NCI-H1436 (cell line): Measurements from ENCODE around the gene FANCG.

Experiments used
- DNase-seq: peaks from one replicate; lab custom pipeline; 2025; lab: John Stamatoyannopoulos, UW

The FANCG gene

DNA sequence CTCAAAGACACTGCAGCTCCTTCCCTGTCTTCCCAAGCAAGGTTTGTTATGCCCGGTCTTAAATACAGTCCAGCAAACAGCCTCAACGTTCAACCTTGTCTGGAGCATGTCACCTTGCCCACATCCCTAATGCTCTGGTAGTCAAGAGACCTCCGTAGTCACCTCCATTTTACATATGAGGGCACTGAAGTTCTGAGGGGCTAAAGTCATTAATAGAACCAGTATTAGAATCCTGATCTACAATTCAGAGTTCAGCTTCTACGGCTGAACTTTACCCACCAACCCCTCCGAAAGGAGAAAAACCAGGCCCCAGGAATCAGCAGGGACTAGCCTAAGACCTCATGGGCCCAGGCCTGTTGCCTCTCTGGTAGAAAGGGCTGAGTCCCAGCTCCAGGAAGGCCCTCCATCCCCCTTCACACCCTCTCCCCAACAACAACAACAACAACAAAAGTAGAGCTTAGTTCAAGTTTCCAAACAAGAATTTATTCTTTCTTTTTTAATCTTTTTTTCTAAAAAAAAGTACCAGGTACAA is 24.0 kb upstream of the FANCG start:
- DNase-seq, result no peak

DNA sequence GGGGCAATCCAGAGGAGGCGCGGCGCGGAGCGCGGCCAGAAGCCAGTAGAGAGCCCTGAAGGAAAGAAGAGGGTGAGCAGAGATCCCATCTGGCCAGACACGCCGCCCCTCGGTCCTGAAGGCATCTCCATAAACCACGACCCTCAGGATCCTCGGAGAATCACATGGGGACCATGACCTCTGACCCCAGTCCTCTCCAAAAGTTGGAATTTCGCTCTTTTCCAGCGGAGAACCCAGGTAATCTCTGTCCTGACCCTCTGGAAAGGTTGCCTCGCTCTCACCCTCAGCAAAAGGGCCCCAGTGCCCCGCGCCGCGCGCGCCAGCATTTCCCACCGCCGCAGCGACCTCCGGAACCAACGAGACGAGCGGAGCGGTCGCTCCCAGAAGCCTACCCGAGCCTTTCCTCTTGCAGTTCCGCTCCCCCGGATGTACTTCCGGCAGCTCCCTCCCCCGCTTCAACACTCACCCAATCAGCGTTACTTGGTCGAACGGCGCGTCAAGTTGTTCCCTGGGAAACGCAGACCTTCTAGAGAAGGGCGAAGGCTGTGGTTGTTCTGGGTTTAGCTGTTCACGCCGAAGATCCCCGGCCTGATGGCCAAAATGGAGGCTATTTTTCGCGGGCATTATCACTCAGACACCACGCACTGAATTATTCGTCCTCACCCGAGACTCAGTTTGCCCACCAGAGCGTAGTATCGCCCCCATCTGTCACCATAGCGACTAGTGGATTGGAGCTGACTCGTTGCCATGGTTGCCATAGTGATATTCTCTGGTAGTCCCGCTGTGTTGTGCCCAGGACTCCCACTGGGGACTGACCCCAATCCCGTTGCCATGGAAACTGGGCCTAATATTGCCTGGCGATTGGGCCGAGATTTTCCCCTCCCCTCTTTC is 23.3 kb upstream of the FANCG start, which contains the start of gene STOML2:
Gene STOML2 (minus strand): TSS at position 363 of the 891 bp plus-strand sequence. CDS start 37 bp downstream, at position 326.
- DNase-seq, result peak; percentile 94

DNA sequence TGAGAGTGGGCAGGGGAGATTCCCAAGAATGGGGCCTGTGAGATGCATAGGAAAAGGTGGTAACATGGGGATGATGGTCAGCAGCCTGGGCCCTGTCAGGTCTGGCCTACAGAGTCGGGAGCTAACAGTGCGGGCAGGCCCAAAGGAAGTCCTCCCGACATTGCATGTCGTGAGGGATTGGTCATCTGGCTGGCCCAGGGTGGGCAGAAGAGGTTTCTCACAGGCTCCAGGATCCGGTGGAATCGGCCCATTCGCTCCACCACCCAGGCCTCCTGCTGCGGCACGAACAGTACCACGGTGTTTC is 22.7 kb upstream of the FANCG start:
- DNase-seq, result no peak

GRCh38 chr9:35097573-35097972 is 17.8 kb upstream of the FANCG start:
- no peak for DNase-seq

GRCh38 chr9:35096035-35096849 is 16.5 kb upstream of the FANCG start, which contains the start of gene PIGO:
TSS of gene PIGO (minus strand) at chr9:35096591. CDS start at chr9:35095565, 1,026 bp downstream.
- peak; percentile 85 for DNase-seq

GRCh38 chr9:35091536-35091935 is 11.8 kb upstream of the FANCG start:
- DNase-seq, result no peak

DNA sequence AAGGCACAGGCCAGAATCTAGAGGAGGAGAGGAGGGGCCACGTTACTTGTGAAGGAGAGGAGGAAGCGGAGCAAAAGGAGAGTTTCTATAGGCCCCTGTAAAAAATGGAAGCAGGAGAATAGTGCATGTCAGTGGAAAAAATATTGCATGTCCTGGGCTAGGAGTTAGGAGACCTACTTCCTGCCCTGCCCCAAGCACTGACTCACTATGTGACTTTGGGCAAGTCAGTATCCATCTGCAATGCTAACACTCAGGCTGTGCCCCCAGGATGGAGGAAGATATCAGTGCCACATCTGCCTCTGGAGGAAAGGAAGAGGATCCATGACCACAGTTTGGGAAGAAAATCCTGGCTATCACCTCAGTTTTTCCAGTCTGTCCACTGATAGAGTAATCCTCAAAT is 9.7 kb upstream of the FANCG start:
- no peak for DNase-seq

DNA sequence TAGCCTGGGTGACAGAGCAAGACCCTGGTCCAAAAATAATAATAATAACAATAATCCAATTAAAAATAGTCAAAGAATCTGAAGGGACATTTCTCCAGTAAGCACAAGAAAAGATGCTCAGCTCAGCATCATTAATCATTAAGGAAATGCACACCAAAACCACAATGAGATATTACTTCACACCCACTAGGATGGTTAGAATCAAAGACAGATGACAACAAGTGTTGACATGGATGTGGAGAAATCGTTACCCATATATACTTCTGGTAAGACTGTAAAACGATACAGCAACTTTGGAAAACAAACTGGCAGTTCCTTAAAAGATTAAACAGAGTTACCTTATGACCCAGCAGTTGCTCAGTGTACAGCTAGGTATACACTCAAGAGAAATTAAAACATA is 5.3 kb upstream of the FANCG start:
- DNase-seq, result no peak

DNA sequence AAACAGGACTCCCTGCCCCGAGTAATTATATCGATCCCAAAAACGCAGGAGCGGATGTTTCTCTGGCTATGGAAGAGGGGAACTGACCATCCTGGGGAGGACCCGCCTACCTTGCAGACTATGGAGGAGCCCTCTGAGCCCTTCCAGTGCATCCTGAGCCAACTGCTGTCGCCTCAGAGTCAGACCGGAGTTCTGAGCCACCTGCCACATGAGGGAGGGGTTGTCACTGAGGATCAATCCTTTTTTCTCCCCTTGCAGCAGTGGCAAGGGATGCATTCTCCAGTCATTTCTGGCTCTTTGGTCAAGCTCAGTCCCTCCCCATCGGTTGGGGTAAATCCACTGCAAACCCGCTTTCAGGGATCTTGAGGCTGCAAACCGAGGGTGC is 709 bp downstream of the FANCG start:
- DNase-seq, result no peak

DNA sequence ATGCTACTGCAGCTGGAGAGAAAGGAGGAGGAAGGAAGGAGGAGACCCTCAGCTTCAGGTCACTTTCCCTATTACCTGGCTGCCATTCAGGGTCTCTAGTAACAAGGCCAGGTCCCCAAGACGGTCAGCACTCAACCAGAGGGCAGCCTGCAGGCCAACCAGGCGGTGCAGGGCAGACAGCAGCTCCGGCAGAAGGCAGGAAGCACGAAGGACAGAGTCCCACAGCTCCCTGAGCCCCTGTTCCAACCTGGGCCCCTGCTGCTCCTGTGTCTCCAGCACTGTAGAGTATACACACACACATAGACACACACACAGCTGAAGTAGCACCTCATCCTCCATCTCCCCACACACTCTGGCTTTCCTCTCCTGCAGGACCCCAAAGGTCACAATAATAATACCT is 1.7 kb downstream of the FANCG start:
- no peak for DNase-seq

DNA sequence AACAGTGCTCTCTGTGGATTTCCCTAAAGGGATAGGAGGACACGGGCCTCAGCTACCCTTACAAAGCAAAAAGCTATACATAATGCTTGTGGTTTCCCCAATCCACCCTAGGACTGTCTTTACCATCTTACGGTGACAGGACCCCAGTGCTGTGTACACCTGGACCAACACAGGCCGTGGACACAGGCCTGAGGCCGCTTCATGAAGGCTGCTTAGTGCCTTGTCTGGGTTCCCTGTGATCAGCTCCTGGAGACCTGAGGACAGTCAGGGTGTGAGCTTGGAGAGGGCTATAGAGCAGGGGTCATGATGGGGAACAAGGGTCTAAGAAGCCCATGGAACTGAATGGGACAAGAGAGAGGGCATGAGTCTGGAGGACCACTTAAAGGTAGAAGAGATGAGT is 2.9 kb downstream of the FANCG start:
- DNase-seq, result no peak

GRCh38 chr9:35075358-35075757 is 4.4 kb downstream of the FANCG start:
- no peak for DNase-seq

DNA sequence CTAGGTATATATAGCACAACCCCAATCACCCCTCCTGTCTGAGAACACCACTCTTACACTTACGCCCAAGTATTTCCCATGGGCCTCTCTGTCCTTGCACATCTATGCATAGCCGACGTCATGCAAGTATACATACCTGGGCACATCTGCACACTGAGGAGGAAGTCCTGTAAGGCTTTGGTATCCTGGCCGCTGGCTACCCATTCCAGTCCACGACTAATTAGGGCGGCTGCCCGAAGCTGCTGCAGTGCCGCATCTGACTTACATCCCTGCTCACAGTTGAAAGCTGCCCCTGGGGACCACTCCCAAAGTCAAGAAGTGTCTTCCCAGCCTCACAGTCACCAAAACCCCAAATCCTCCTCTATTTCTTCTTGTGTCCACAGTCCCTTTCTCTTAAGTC is 5.0 kb downstream of the FANCG start:
- no peak for DNase-seq

GRCh38 chr9:35074141-35074540 is 5.6 kb downstream of the FANCG start:
- no peak for DNase-seq

DNA sequence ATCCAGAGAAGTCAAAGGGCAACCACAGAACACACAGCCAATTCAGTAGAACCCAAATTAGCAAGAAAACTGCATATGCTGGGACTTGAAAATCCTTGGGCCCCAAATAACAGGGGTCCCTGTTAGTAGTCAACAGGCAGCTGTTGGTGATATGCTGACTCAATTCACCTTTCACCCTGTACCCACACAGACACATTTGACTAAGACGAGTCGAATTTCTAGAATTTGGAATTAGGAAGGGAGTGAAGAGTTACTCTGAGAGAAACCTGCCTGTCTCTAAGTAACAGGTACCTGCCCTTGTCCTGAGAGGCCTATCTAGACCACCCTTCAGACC is 6.5 kb downstream of the FANCG start:
- DNase-seq, result no peak

DNA sequence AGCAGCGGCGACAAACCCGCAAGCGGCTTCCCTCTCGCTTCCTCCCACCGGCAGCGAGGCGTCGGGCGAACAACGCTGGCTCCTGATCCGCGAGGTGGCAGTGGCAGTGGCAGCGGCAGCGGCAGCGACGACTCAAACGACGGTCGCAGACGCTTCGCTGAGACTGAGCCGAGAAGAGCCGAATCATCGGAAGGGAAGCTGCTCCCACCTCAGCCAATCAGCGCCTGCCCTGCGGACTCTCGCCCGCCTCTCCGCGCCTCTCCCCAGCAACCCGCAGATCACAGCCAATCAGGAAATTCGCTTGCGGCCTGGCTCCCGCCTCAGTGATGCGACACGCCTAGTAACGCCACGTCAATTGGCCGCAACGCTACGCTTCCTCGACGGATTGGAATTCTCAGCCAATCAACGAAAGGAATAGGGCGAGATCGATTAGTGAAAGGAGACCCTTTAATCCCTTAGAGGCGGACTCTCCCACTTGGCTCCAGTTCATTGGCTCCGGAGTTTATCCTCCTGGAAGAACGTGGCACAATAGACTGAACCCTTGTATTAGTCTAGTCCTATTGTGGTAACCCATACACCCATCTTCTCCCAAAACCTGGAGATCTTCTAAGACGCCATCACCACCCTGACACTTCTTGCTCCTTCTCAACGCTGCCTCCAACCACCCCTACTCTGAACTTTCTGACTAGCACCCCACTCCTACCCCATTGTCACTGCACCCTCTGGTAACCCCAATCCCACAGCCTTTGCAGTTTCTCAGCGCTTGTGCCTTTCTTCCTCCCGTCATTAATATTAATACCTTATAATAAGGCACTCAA is 7.1 kb downstream of the FANCG start, which contains the start of gene VCP:
Gene VCP (minus strand): TSS at position 165 of the 818 bp plus-strand sequence. CDS start 272 bp downstream, outside the sequence.
- peak; percentile 99 for DNase-seq

DNA sequence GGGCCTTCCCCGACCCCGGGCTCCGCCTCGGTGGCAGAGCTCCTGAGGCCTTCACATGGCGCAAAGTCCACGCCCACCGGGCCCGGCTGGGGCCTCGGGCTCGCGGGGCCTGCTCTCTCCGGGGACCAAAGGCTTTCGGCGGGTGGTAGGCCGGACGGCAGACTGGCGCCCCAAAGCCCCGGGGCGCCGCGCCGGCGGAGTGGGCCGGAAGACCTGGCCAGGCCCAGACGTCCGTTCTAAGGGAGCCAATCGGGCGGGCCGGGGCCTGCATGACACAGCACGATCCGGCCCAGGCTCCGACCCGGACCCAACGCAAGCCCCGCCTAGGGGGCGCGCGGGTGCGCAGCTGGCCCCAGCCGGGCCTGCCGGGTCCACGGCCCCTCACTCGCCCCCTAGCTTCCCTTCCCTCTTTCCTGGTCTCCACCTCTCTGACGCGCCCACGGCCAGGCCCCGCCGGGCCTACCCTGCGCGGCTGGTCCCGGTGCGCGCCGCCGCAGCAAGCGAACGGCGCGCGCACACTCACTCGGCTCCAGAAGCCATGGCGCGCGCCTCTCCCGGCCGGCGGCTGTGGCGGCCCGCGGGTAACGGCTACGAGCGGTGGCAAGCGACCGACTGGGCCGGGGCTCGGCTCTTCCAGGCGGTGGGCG is 7.8 kb downstream of the FANCG start:
- DNase-seq, result peak; percentile 57

DNA sequence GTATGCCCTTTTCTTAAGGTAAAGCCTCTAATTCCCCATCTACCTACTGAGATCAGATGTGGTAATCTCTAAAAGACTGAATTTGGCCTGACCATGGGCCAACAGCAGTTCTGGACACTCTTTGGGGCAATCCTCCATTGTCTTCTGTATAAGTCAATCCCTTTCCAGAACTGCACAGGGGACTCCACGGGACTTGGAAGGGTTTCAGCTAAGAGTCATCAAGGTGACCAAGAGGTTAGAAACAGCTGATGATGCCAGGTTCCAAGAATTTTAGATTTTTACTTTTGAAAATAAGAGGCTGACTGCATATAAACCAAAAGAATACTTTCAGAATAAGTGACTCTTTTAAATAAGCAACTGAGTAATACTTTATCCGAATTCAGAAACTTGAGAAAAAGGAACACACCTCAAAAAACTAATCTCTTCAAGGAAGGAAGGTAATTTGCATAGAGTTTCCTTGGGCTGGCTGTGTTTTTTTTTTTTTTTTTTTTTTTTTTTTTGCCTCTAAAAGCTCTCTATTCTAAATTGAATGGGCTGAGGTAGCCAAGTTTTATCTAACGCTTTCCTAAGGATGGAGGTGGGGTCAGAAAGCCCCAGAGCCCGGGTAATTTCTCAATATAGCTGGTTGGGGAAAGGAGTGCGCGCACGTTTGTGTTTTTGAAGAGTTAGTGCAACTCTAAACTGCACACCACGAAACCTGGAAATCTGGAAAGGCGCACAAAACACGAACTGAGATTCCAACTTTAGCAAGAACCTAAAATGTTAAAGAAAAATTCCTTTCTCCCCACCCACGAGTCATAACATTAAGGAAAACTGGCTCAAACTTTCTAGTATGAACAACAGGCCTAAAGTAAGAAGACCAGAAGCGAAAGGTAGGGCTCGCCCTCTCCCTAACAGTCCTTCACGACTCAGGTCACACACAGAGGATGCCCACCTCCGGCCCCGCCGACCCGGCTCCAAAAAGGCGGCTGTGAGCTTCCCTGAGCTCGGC is 8.6 kb downstream of the FANCG start:
- no peak for DNase-seq

- no peak for DNase-seq
These were observed 10.7 kb downstream of the FANCG start for GRCh38 chr9:35069020-35069419.

- DNase-seq, result no peak
These were observed 12.7 kb downstream of the FANCG start for GRCh38 chr9:35067056-35067455.
